Stimulated activated CD4-positive, alpha-beta T cell treated with anti-CD3 and anti-CD28 coated beads, Interleukin-2, amount 100 ng/mL, for 4 hours (primary cell): ENCODE data around the gene PROK1.

Experiments used
- DNase-seq: peaks from one replicate; pipeline ENCODE4 v3.0.0-alpha.2; 2020; ENCODE audit warnings: low read depth

PROK1 gene

GRCh38 chr1:110465038-110465813, 14.3 kb downstream of the PROK1 start:
- DNase-seq = no peak

GRCh38 chr1:110465814-110466380, 14.9 kb downstream of the PROK1 start:
- no peak for DNase-seq

- no peak for DNase-seq
Measured at GRCh38 chr1:110466646-110467280, 15.8 kb downstream of the PROK1 start.

GRCh38 chr1:110471131-110471530, 20.2 kb downstream of the PROK1 start:
- DNase-seq = no peak

- DNase-seq = no peak
Measured at GRCh38 chr1:110472546-110472945, 21.6 kb downstream of the PROK1 start.

GRCh38 chr1:110474444-110474843, 23.5 kb downstream of the PROK1 start:
- DNase-seq = no peak

GRCh38 chr1:110475362-110476027, 24.5 kb downstream of the PROK1 start:
- DNase-seq = no peak

GRCh38 chr1:110476028-110476765, 25.2 kb downstream of the PROK1 start:
- no peak for DNase-seq

- no peak for DNase-seq
Measured at GRCh38 chr1:110477041-110477440, 26.1 kb downstream of the PROK1 start.

- DNase-seq = no peak
Measured at GRCh38 chr1:110477445-110477957, 26.6 kb downstream of the PROK1 start.

GRCh38 chr1:110477967-110478640, 27.2 kb downstream of the PROK1 start:
- no peak for DNase-seq

- no peak for DNase-seq
Measured at GRCh38 chr1:110478886-110479285, 27.9 kb downstream of the PROK1 start.

GRCh38 chr1:110480356-110481096, 29.6 kb downstream of the PROK1 start:
- no peak for DNase-seq

GRCh38 chr1:110481968-110482623, 31.1 kb downstream of the PROK1 start:
- no peak for DNase-seq

- no peak for DNase-seq
Measured at GRCh38 chr1:110482662-110483307, 31.8 kb downstream of the PROK1 start.

- no peak for DNase-seq
Measured at GRCh38 chr1:110483308-110483685, 32.3 kb downstream of the PROK1 start.

GRCh38 chr1:110484801-110485200, 33.9 kb downstream of the PROK1 start:
- DNase-seq = no peak

GRCh38 chr1:110485725-110486124, 34.8 kb downstream of the PROK1 start:
- DNase-seq = no peak

- no peak for DNase-seq
Measured at GRCh38 chr1:110487726-110488125, 36.8 kb downstream of the PROK1 start.

GRCh38 chr1:110488161-110488560, 37.2 kb downstream of the PROK1 start:
- DNase-seq = no peak
